GM23248 (cell line): Measurements from ENCODE around the gene TENM4.

Experiments used
- EZH2 ChIP-seq: fragments of 200-600 bp; sonication (generic); IDR thresholded peaks from 2 replicates; pipeline ENCODE4 v1.6.1; 2018; ENCODE audit warnings: antibody characterized with exemption, mild to moderate bottlenecking; ENCODE audit not compliant: insufficient read depth, poor library complexity, severe bottlenecking
- EZH2phosphoT487 ChIP-seq: fragments of 200-600 bp; sonication (generic); IDR thresholded peaks from 2 replicates; pipeline ENCODE4 v1.6.1; 2018; ENCODE audit warnings: antibody characterized with exemption, moderate library complexity, mild to moderate bottlenecking, low read depth; ENCODE audit not compliant: insufficient read depth

GRCh38 chr11:78669249-78669648 lies 771.6 kb downstream of the TENM4 start:
- no peak for TF ChIP-seq EZH2
- no peak for TF ChIP-seq EZH2phosphoT487
